H7 (cell line): ENCODE results near the gene PVRIG. TPM values are rescaled to one million over a fixed set of nuclear protein-coding genes. Genes with fewer than 3 reads are reported as not detected.
"Not testable (repeated sequence)": the region's sequence is repeated elsewhere in the genome, so short reads cannot be mapped to it uniquely, and the experiment has no call there.

Experiments
- DNase-seq: peaks from one replicate; pipeline ENCODE4 v3.0.0; 2012
- H3K27me3 ChIP-seq: 2 replicates; pipeline ENCODE4 v1.6.0; 2011; ENCODE audit warnings: mild to moderate bottlenecking, low read length; ENCODE audit not compliant: control insufficient read depth, insufficient read depth
- H3K36me3 ChIP-seq: replicated peaks from 2 replicates; pipeline ENCODE4 v1.5.1; 2011; ENCODE audit warnings: low read length; ENCODE audit not compliant: control insufficient read depth, insufficient read depth
- H3K4me3 ChIP-seq: 2 replicates; pipeline ENCODE4 v1.5.1; 2011; ENCODE audit warnings: low read depth, mild to moderate bottlenecking, control low read depth, low read length, moderate library complexity; ENCODE audit not compliant: insufficient read depth
- total RNA-seq: library from RNA; depleted of rRNA; stranded (reverse); fragments of >200 nt; shearing (Covaris generic); gene quantifications from 2 replicates; pipeline ENCODE4 v1.2.3, GENCODE V29; 2014; rRNA removed

Gene PVRIG
- total RNA-seq, 1 experiment from 2014 or later = not detected

DNA sequence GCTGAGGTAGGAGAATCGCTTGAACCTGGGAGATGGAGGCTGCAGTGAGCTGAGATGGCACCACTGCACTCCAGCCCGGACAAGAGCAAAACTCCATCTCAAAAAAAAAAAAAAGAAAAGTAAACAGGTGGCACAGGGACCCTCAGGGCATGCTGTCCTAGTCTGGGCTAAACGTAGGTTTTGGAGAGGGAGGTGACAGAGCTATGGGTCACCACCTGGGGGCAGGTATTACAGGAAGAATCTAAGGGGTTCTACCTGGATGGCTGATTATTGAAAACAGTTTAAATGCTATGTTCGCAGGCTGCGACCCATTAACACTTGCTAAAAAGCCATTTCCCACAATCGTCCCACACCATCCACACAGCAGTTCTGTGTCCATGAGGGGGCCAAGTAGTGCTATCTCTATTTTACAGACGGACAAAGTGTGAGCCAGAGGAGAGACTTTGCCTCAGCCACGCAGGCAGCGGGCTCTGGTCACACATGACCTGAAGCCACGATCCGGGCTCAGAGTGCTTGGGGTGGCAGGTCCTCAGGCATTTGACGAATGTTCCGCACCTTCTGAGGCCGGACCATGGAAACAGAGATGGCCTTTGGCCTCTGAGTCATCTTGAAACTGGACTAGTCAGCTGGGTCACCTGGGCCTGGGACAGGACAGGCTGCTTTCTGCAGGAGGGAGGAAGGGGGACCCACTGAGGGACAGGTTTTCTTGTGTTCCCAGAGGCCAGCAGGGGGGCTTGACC is 49.7 kb downstream of the PVRIG start:
- not testable (repeated sequence) for DNase-seq, H3K36me3 ChIP-seq, H3K4me3 ChIP-seq

GRCh38 chr7:100270046-100270918 is 50.5 kb downstream of the PVRIG start:
- H3K4me3 ChIP-seq = peak overlapping the region; percentile 70
- H3K27me3 ChIP-seq, DNase-seq, H3K36me3 ChIP-seq: not testable (repeated sequence)

More for the DNA sequence above, 49.7 kb downstream of the PVRIG start:
- H3K27me3 ChIP-seq = not testable (repeated sequence)

Other genes with a start within 250 kb of the PVRIG start
- gene AZGP1, start 243.9 kb upstream of the PVRIG start, total RNA-seq = not detected in 2 replicates
- gene ZKSCAN1, start 204.4 kb upstream of the PVRIG start, total RNA-seq = 9.0 and 17.0 TPM in 2 replicates
- gene ZSCAN21, start 170.2 kb upstream of the PVRIG start, total RNA-seq = 27.2 and 32.9 TPM in 2 replicates
- 40.8 and 51.0 TPM in 2 replicates for gene ZNF3, start 138.2 kb upstream of the PVRIG start, total RNA-seq
- gene COPS6, start 131.0 kb upstream of the PVRIG start, total RNA-seq = 51.8 and 59.6 TPM in 2 replicates
- gene MCM7, start 118.6 kb upstream of the PVRIG start, total RNA-seq = 363 and 383 TPM in 2 replicates
- gene AP4M1, start 118.3 kb upstream of the PVRIG start, total RNA-seq = 15.1 and 23.3 TPM in 2 replicates
- gene TAF6, start 100.6 kb upstream of the PVRIG start, total RNA-seq = 104 and 106 TPM in 2 replicates
- gene CNPY4, start 100.3 kb upstream of the PVRIG start, total RNA-seq = 12.2 and 17.1 TPM in 2 replicates
- 1.1 and 3.5 TPM in 2 replicates for gene MBLAC1, start 93.0 kb upstream of the PVRIG start, total RNA-seq
- gene LAMTOR4, start 71.0 kb upstream of the PVRIG start, total RNA-seq = 143 and 165 TPM in 2 replicates
- gene TRAPPC14, start 61.2 kb upstream of the PVRIG start, total RNA-seq = 13.6 and 14.8 TPM in 2 replicates
- 0.73 and 3.1 TPM in 2 replicates for gene GAL3ST4, start 51.3 kb upstream of the PVRIG start, total RNA-seq
- gene GPC2, start 42.6 kb upstream of the PVRIG start, total RNA-seq = 39.1 and 65.8 TPM in 2 replicates
- gene STAG3, start 42.0 kb upstream of the PVRIG start, total RNA-seq = 2.4 and 10.3 TPM in 2 replicates
- not detected in 2 replicates for gene SPDYE3, start 87.8 kb downstream of the PVRIG start, total RNA-seq
- 18.6 and 25.6 TPM in 2 replicates for gene PILRB, start 138.2 kb downstream of the PVRIG start, total RNA-seq
- gene PILRA, start 153.5 kb downstream of the PVRIG start, total RNA-seq = 0.28 and 1.6 TPM in 2 replicates
- 0.87 and 1.6 TPM in 2 replicates for gene ZCWPW1, start 208.8 kb downstream of the PVRIG start, total RNA-seq
- 47.1 and 50.5 TPM in 2 replicates for gene MEPCE, start 209.9 kb downstream of the PVRIG start, total RNA-seq
- 96.6 and 97.8 TPM in 2 replicates for gene PPP1R35, start 216.5 kb downstream of the PVRIG start, total RNA-seq
- 0.11 and 1.1 TPM in 2 replicates for gene SPACDR, start 244.3 kb downstream of the PVRIG start, total RNA-seq